ENCODE measurements around the gene FLNA. TPM values are rescaled to one million over a fixed set of nuclear protein-coding genes. Genes with fewer than 3 reads are reported as not detected.

The FLNA gene
- 84.9 and 118 TPM in 2 replicates for polyA plus RNA-seq
- 69.6 and 76.4 TPM in 2 replicates for polyA minus RNA-seq

DNA sequence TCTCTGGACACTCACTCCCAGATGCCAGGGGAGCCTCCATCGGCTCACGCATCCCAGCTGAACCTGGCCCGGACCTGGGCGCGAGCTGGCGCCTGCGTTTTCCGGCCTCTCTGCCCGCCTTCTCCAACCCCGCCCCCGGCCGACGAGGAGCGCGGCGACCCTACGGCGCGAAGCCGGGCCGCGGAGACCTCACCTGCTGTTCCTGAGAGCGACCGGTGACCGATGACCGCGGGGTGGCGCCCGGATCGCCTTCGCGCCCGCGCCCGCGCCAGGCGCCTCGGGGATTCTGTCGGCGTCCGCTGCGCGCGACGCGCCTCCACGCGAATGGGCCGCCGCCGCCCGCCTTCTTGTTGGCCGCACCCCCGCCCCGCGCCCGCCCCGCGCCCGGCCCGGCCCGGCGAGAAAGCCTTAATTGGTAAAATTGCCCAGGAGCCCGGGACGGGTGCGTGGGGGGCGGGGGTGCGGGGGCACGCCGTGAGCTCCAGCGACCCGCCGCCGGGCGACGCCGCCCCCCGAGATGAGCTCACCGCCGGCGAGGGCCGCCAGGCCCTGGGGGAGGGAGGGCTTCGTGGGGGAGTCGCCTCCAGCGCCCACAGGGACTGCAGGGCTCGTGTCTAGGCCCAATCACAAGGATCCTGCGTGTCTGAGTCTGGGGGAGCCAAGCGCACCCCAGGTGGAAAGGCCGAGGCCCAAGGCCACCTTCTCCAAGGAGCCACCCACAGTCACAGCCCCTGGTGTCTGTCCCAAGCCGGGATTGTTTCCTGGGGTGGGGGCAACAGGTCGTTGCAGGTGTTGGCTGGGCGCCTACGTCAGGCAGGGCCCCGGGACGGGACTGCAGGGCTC lies at the start of gene FLNA:
Gene FLNA (minus strand): TSS at position 322 of the 843 bp plus-strand sequence. CDS start 3,389 bp downstream, outside the sequence.
- TF ChIP-seq CTCF (IDR thresholded peaks at IDR 0.05; ENCODE audit: poor library complexity, severe bottlenecking) (peak; percentile 34), POLR2AphosphoS5 (IDR thresholded peaks at IDR 0.05) (no peak)
- no peaks in the 10 kb centered on the region for H3K9me3 ChIP-seq (ENCODE audit: low read length)
- peak within 1 kb of the TSS; percentile 26 for H3K9ac ChIP-seq (ENCODE audit: low read length)
- peak within 1 kb of the TSS; percentile 35 for H3K4me3 ChIP-seq (ENCODE audit: low read length)
- no peak within 1 kb of the TSS for H2AFZ ChIP-seq (ENCODE audit: low read depth, low read length)
- H3K27me3 ChIP-seq (ENCODE audit: insufficient read depth, low read depth, low read length) = no peaks in the 10 kb centered on the region
- H3K4me2 ChIP-seq (ENCODE audit: low read length) = no peak within 1 kb of the TSS
- H3K27ac ChIP-seq (ENCODE audit: low read length) = no peak within 1 kb of the TSS
- H3K79me2 ChIP-seq (replicated peaks; ENCODE audit: insufficient read depth, low read length) = peaks cover 9% of the 10 kb centered on the region
- no peaks in the 10 kb centered on the region for H3K36me3 ChIP-seq (ENCODE audit: insufficient read depth, low read length)
- H4K20me1 ChIP-seq (ENCODE audit: insufficient read depth) = no peaks in the 10 kb centered on the region
- no peaks in the 10 kb centered on the region for H3F3A ChIP-seq (ENCODE audit: insufficient read depth, low read length, poor library complexity, severe bottlenecking)
- H3K9me2 ChIP-seq (ENCODE audit: insufficient read depth, low read length) = no peaks in the 10 kb centered on the region

- H3F3A ChIP-seq (ENCODE audit: insufficient read depth, low read length, poor library complexity, severe bottlenecking) = no peaks in the 10 kb centered on the region
- H3K79me2 ChIP-seq (replicated peaks; ENCODE audit: insufficient read depth, low read length) = no peaks in the 10 kb centered on the region
- no peak overlapping the region for H3K4me3 ChIP-seq (ENCODE audit: low read length)
- no peaks in the 10 kb centered on the region for H3K27me3 ChIP-seq (ENCODE audit: insufficient read depth, low read depth, low read length)
- no peak overlapping the region for H3K27ac ChIP-seq (ENCODE audit: low read length)
- H3K36me3 ChIP-seq (ENCODE audit: insufficient read depth, low read length) = no peaks in the 10 kb centered on the region
- H4K20me1 ChIP-seq (ENCODE audit: insufficient read depth) = no peaks in the 10 kb centered on the region
- H3K4me2 ChIP-seq (ENCODE audit: low read length) = no peak overlapping the region
- no peak overlapping the region for H3K9ac ChIP-seq (ENCODE audit: low read length)
- TF ChIP-seq SMC3 (conservative IDR thresholded peaks at IDR 0.05; ENCODE audit: poor library complexity) (no peak), RAD21 (conservative IDR thresholded peaks at IDR 0.05) (no peak), CTCF (IDR thresholded peaks at IDR 0.05; ENCODE audit: poor library complexity, severe bottlenecking) (no peak), TAF1 (IDR thresholded peaks at IDR 0.05; ENCODE audit: low read depth) (no peak), REST (IDR thresholded peaks at IDR 0.05; ENCODE audit: borderline replicate concordance) (no peak), EP300 (conservative IDR thresholded peaks at IDR 0.05; ENCODE audit: poor library complexity, severe bottlenecking) (no peak), MXI1 (conservative IDR thresholded peaks at IDR 0.05; ENCODE audit: poor library complexity, severe bottlenecking) (no peak), EZH2 (IDR thresholded peaks at IDR 0.05; ENCODE audit: borderline replicate concordance, insufficient read depth, low read length, poor library complexity, severe bottlenecking) (no peak), POLR2AphosphoS5 (IDR thresholded peaks at IDR 0.05) (no peak)
- no peaks in the 10 kb centered on the region for H3K9me3 ChIP-seq (ENCODE audit: low read length)
- no peaks in the 10 kb centered on the region for H3K9me2 ChIP-seq (ENCODE audit: insufficient read depth, low read length)
- no peak overlapping the region for H2AFZ ChIP-seq (ENCODE audit: low read depth, low read length)
These were observed 45.9 kb upstream of the FLNA start for GRCh38 chrX:154420402-154420756.

Data from neural cell (in vitro differentiated cells).